ENCODE measurements around the gene BAMBI.

GRCh38 chr10:28711041-28711440 is 33.7 kb downstream of the BAMBI start:
- TF ChIP-seq CTCF (IDR thresholded peaks at IDR 0.05) (no peak), POLR2A (IDR thresholded peaks at IDR 0.05) (no peak)
